SK-N-SH treated with all-trans-retinoic acid at 6 μM for 48 hours (cell line): Measurements from ENCODE around the gene MTHFD1.

Experiments used
- ARNTL ChIP-seq: fragments of 450-650 bp; formaldehyde crosslinking; IDR thresholded peaks from 2 replicates; pipeline ENCODE4 v1.5.0; 2020; ENCODE audit warnings: low read depth, mild to moderate bottlenecking, moderate library complexity, borderline replicate concordance
- ISL1 ChIP-seq: fragments of 250-450 bp; sonication (Bioruptor Pico); IDR thresholded peaks from 2 replicates; pipeline ENCODE4 v2.1.2; 2022; ENCODE audit warnings: mild to moderate bottlenecking, moderate library complexity
- POU6F1 ChIP-seq: fragments of 250-450 bp; sonication (Bioruptor Pico); IDR thresholded peaks from 2 replicates; pipeline ENCODE4 v1.8.0; 2021; ENCODE audit warnings: low read depth, mild to moderate bottlenecking, moderate library complexity, borderline replicate concordance
- PPARA ChIP-seq: fragments of 250-450 bp; sonication (Bioruptor Pico); IDR thresholded peaks from 2 replicates; pipeline ENCODE4 v1.5.0; 2020; ENCODE audit warnings: mild to moderate bottlenecking, borderline replicate concordance
- RARB ChIP-seq: fragments of 250-450 bp; sonication (Bioruptor Pico); IDR thresholded peaks from 2 replicates; pipeline ENCODE4 v1.8.0; 2021; ENCODE audit warnings: mild to moderate bottlenecking, moderate library complexity
- SNAI2 ChIP-seq: fragments of 250-450 bp; sonication (Bioruptor Pico); IDR thresholded peaks from 2 replicates; pipeline ENCODE4 v1.5.0; 2020; ENCODE audit warnings: mild to moderate bottlenecking, moderate library complexity
- TSHZ2 ChIP-seq: fragments of 250-450 bp; sonication (Bioruptor Pico); IDR thresholded peaks from 2 replicates; pipeline ENCODE4 v1.5.0; 2020; ENCODE audit warnings: mild to moderate bottlenecking, moderate library complexity
- ZFP3 ChIP-seq: fragments of 250-450 bp; sonication (Bioruptor Pico); IDR thresholded peaks from 2 replicates; pipeline ENCODE4 v1.5.0; 2020; ENCODE audit warnings: mild to moderate bottlenecking, moderate library complexity
- ZFP30 ChIP-seq: fragments of 450-650 bp; formaldehyde crosslinking; IDR thresholded peaks from 2 replicates; pipeline ENCODE4 v1.5.0; 2022; ENCODE audit warnings: mild to moderate bottlenecking, moderate library complexity
- ZNF70 ChIP-seq: fragments of 450-650 bp; formaldehyde crosslinking; IDR thresholded peaks from 2 replicates; pipeline ENCODE4 v1.5.0; 2020; ENCODE audit warnings: mild to moderate bottlenecking, moderate library complexity
- TF ChIP-seq, protein P1 (sequence below): fragments of 250-450 bp; sonication (Bioruptor Pico); IDR thresholded peaks from 2 replicates; pipeline ENCODE4 v1.8.0; 2020; ENCODE audit warnings: mild to moderate bottlenecking, moderate library complexity, borderline replicate concordance
- TF ChIP-seq, protein P2 (sequence below): fragments of 250-450 bp; sonication (Bioruptor Pico); IDR thresholded peaks from 2 replicates; pipeline ENCODE4 v1.5.1; 2020; ENCODE audit warnings: low read depth, mild to moderate bottlenecking, moderate library complexity

DNA sequence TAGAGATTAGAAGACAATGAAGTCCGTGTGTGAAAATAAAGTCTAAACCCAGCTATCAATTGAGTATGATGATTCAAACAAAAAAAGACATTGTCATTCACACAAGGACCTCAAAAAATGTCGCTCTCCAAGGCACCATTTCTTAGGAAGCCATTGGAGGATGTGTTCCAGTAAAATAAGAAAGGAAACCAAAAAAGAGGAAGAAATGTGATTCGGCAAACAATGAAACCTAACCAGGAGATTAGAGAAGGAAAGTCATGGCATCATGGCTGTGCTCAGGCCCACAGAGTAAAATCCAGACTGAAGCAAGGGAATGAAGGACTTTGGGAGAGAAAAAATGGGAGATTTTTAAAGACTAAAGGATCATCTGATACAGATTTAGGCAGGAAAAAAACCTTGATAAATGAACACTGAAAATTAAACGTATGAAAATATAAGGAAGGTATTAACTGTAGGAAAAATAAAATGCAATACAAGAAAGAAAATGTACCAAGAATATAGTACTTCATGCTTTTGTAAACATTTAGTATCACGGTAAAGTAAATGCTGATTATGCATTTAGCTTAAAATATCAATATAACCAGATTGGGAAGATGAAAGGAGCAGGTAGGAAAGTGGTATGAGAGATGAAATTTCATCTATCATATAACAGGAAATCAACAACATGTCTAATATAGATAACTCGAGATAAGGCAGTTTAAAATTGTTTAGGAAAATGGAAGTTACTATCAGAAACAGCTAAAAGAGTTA lies 38.2 kb upstream of the MTHFD1 start:
- TF ChIP-seq SNAI2 (no peak), ISL1 (CRISPR knock-in tag) (no peak), RARB (CRISPR knock-in tag) (no peak), ZFP3 (CRISPR knock-in tag) (no peak), PPARA (CRISPR knock-in tag) (no peak), ARNTL (no peak), TSHZ2 (no peak), ZNF70 (CRISPR knock-in tag) (no peak), POU6F1 (CRISPR knock-in tag) (no peak), ZFP30 (CRISPR knock-in tag) (no peak)
- TF ChIP-seq, protein P1, sequence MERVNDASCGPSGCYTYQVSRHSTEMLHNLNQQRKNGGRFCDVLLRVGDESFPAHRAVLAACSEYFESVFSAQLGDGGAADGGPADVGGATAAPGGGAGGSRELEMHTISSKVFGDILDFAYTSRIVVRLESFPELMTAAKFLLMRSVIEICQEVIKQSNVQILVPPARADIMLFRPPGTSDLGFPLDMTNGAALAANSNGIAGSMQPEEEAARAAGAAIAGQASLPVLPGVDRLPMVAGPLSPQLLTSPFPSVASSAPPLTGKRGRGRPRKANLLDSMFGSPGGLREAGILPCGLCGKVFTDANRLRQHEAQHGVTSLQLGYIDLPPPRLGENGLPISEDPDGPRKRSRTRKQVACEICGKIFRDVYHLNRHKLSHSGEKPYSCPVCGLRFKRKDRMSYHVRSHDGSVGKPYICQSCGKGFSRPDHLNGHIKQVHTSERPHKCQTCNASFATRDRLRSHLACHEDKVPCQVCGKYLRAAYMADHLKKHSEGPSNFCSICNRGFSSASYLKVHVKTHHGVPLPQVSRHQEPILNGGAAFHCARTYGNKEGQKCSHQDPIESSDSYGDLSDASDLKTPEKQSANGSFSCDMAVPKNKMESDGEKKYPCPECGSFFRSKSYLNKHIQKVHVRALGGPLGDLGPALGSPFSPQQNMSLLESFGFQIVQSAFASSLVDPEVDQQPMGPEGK (CRISPR knock-in tag): no peak
- TF ChIP-seq, protein P2, sequence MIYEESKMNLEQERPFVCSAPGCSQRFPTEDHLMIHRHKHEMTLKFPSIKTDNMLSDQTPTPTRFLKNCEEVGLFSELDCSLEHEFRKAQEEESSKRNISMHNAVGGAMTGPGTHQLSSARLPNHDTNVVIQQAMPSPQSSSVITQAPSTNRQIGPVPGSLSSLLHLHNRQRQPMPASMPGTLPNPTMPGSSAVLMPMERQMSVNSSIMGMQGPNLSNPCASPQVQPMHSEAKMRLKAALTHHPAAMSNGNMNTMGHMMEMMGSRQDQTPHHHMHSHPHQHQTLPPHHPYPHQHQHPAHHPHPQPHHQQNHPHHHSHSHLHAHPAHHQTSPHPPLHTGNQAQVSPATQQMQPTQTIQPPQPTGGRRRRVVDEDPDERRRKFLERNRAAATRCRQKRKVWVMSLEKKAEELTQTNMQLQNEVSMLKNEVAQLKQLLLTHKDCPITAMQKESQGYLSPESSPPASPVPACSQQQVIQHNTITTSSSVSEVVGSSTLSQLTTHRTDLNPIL (CRISPR knock-in tag): no peak
